Vagina (tissue), 2 donors: ENCODE results near the gene TXNL1. TPM values are rescaled to one million over a fixed set of nuclear protein-coding genes. Genes with fewer than 3 reads are reported as not detected.

Experiments used
- DNase-seq, 2 donors: peaks; one replicate each; pipeline ENCODE4 v3.0.0-alpha.2; 2017; ENCODE audit errors: extremely low spot score in 2 of 2
- H3K27ac ChIP-seq: fragments of 200-600 bp; sonication (generic); one replicate; pipeline ENCODE4 v1.5.1; 2019
- H3K27me3 ChIP-seq: fragments of 200-600 bp; sonication (generic); one replicate; pipeline ENCODE4 v1.5.1; 2019
- H3K36me3 ChIP-seq, 2 donors: fragments of 200-600 bp; sonication (generic); one replicate each; pipeline ENCODE4 v1.5.1; 2017 to 2019
- H3K4me1 ChIP-seq: fragments of 200-600 bp; sonication (generic); one replicate; pipeline ENCODE4 v1.5.1; 2019
- H3K4me3 ChIP-seq, 2 donors: fragments of 200-600 bp; sonication (generic); 1 replicate in 1 of 2; 2 replicates in 1 of 2; pipeline ENCODE4 v1.5.1; 2016 to 2019
- H3K9me3 ChIP-seq: fragments of 200-600 bp; sonication (generic); one replicate; pipeline ENCODE4 v1.5.1; 2019
- CTCF ChIP-seq, 3 experiments: fragments of 450-650 bp in 2 of 3; fragments of 200-600 bp in 1 of 3; sonication (generic) in 1 of 3; IDR thresholded peaks; one replicate each; pipeline ENCODE4 v1.5.1; 2017 to 2019; ENCODE audit warnings: antibody characterized with exemption in 3 of 3, mild to moderate bottlenecking in 2 of 3, moderate library complexity in 2 of 3
- POLR2A ChIP-seq, 2 donors: fragments of 450-650 bp; IDR thresholded peaks; one replicate each; pipeline ENCODE4 v1.6.1; 2017; ENCODE audit warnings: antibody characterized with exemption in 2 of 2, mild to moderate bottlenecking in 2 of 2, moderate library complexity in 2 of 2
- POLR2AphosphoS5 ChIP-seq, 2 donors: sonication (generic); formaldehyde crosslinking; IDR thresholded peaks; one replicate each; pipeline ENCODE4 v1.9.0; 2017; ENCODE audit warnings: antibody characterized with exemption in 2 of 2, mild to moderate bottlenecking in 2 of 2, low read depth in 1 of 2; ENCODE audit not compliant: insufficient read depth in 1 of 2
- intact Hi-C: fragments of 100-400 bp; cut with DNase I; formaldehyde crosslinking; loops from one replicate; pipeline ENCODE4 v1.15.1; 2023
- total RNA-seq: library from RNA; depleted of rRNA; stranded (reverse); fragments of >200 nt; gene quantifications from one replicate; pipeline ENCODE4 v1.2.3, GENCODE V29; 2016

TXNL1 gene
- total RNA-seq, 1 donor from 2014 or later = 26.3 TPM

GRCh38 chr18:56637711-56638231 lies 621 bp downstream of the TXNL1 start:
- Histone ChIP-seq H3K9me3 (no peaks in the 10 kb centered on the region), H3K27ac (peak overlapping the region; percentile 96), H3K36me3 (no peaks in the 10 kb centered on the region), H3K27me3 (no peaks in the 10 kb centered on the region), H3K4me1 (peaks cover 34% of the 10 kb centered on the region), H3K4me3 (peak overlapping the region; percentile 86 to 89)
- no peak for DNase-seq
- intact Hi-C loops = no loop called here
- TF ChIP-seq POLR2A (IDR thresholded peaks at IDR 0.05) = no peak

GRCh38 chr18:56637176-56637575 lies 1.2 kb downstream of the TXNL1 start:
- H3K27me3 ChIP-seq = no peaks in the 10 kb centered on the region
- peak overlapping the region; percentile 86 to 89 for H3K4me3 ChIP-seq
- intact Hi-C loops = no loop called here
- H3K9me3 ChIP-seq = no peaks in the 10 kb centered on the region
- TF ChIP-seq POLR2A (IDR thresholded peaks at IDR 0.05) (no peak), POLR2AphosphoS5 (IDR thresholded peaks at IDR 0.05; ENCODE audit: insufficient read depth in 1 of 2, low read depth in 1 of 2) (no peak), CTCF (IDR thresholded peaks at IDR 0.05) (no peak)
- H3K36me3 ChIP-seq = no peaks in the 10 kb centered on the region
- peaks cover 34% of the 10 kb centered on the region for H3K4me1 ChIP-seq
- DNase-seq = no peak
- peak overlapping the region; percentile 96 for H3K27ac ChIP-seq

- peaks cover 49% of the 10 kb centered on the region for H3K4me1 ChIP-seq
- TF ChIP-seq POLR2A (IDR thresholded peaks at IDR 0.05) (no peak), POLR2AphosphoS5 (IDR thresholded peaks at IDR 0.05; ENCODE audit: insufficient read depth in 1 of 2, low read depth in 1 of 2) (no peak), CTCF (IDR thresholded peaks at IDR 0.05) (no peak)
- H3K27me3 ChIP-seq = no peaks in the 10 kb centered on the region
- H3K4me3 ChIP-seq = no peak overlapping the region
- H3K27ac ChIP-seq = no peak overlapping the region
- no peaks in the 10 kb centered on the region for H3K36me3 ChIP-seq
- no peak for DNase-seq
- intact Hi-C loops = no loop called here
- H3K9me3 ChIP-seq = no peaks in the 10 kb centered on the region
Measured at GRCh38 chr18:56635007-56635406, 3.4 kb downstream of the TXNL1 start.

GRCh38 chr18:56632070-56633022 lies 6.0 kb downstream of the TXNL1 start:
- Histone ChIP-seq H3K4me1 (peaks cover 73% of the 10 kb centered on the region), H3K9me3 (no peaks in the 10 kb centered on the region), H3K4me3 (no peak overlapping the region), H3K27ac (no peak overlapping the region), H3K27me3 (no peaks in the 10 kb centered on the region), H3K36me3 (no peaks in the 10 kb centered on the region)
- DNase-seq = no peak
- intact Hi-C loops = no loop called here
- TF ChIP-seq POLR2AphosphoS5 (IDR thresholded peaks at IDR 0.05; ENCODE audit: insufficient read depth in 1 of 2, low read depth in 1 of 2) (no peak), CTCF (IDR thresholded peaks at IDR 0.05) (no peak), POLR2A (IDR thresholded peaks at IDR 0.05) (no peak)

- Histone ChIP-seq H3K4me1 (peaks cover 53% of the 10 kb centered on the region), H3K27ac (no peak overlapping the region), H3K4me3 (no peak overlapping the region), H3K36me3 (peaks cover 0 to 7% of the 10 kb centered on the region in 2 donors), H3K9me3 (no peaks in the 10 kb centered on the region), H3K27me3 (no peaks in the 10 kb centered on the region)
- TF ChIP-seq POLR2AphosphoS5 (IDR thresholded peaks at IDR 0.05; ENCODE audit: insufficient read depth in 1 of 2, low read depth in 1 of 2) = no peak
- no peak for TF ChIP-seq CTCF (IDR thresholded peaks at IDR 0.05)
- no peak for TF ChIP-seq POLR2A (IDR thresholded peaks at IDR 0.05)
- intact Hi-C loops = no loop called here
- no peak for DNase-seq
Measured at GRCh38 chr18:56627991-56628390, 10.4 kb downstream of the TXNL1 start.
